GM06990 (cell line): Measurements from ENCODE around the gene CBX1.

ENCODE experiments used
- DNase-seq: peaks from one replicate; pipeline ENCODE4 v3.0.0-alpha.2; 2011; ENCODE audit not compliant: insufficient read length; ENCODE audit errors: extremely low read depth
- H3K27me3 ChIP-seq: replicated peaks from 2 replicates; pipeline ENCODE4 v1.6.0; 2011; ENCODE audit warnings: low read length; ENCODE audit not compliant: control insufficient read depth, insufficient read depth
- H3K36me3 ChIP-seq: 2 replicates; pipeline ENCODE4 v1.5.1; 2011; ENCODE audit warnings: low read length; ENCODE audit not compliant: control insufficient read depth, insufficient read depth
- H3K4me3 ChIP-seq: replicated peaks from 2 replicates; pipeline ENCODE4 v1.5.1; 2011; ENCODE audit warnings: low read depth, mild to moderate bottlenecking, control low read depth, low read length
- TF ChIP-seq, protein P1 (sequence below): IDR thresholded peaks from 2 replicates; pipeline ENCODE4 v1.5.1; 2011; ENCODE audit warnings: low read length, control low read depth, mild to moderate bottlenecking, inconsistent platforms; ENCODE audit not compliant: insufficient read depth, poor library complexity, severe bottlenecking

The CBX1 gene

DNA sequence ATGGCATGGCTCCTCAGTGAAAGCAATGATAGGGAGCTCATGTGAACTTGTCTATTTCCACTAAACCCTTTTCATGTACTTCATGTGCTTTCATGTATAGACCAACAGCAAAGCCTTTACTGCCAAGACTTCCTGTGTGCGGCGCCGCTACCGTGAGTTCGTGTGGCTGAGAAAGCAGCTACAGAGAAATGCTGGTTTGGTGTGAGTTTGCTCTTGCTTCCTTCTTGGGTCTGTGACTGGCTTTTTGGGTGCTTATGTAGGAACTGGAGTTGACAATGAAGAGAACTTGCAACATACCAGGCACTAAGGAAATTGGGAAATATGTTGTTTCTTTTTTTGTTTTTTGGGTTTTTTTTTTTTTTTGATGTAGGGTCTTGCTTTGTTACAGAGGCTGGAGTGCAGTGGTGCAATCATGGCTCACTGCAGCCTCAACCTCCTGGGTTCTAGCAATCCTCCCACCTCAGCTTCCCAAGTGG, 12.0 kb upstream of the CBX1 start:
- DNase-seq = peak; percentile 57
- TF ChIP-seq, protein P1, sequence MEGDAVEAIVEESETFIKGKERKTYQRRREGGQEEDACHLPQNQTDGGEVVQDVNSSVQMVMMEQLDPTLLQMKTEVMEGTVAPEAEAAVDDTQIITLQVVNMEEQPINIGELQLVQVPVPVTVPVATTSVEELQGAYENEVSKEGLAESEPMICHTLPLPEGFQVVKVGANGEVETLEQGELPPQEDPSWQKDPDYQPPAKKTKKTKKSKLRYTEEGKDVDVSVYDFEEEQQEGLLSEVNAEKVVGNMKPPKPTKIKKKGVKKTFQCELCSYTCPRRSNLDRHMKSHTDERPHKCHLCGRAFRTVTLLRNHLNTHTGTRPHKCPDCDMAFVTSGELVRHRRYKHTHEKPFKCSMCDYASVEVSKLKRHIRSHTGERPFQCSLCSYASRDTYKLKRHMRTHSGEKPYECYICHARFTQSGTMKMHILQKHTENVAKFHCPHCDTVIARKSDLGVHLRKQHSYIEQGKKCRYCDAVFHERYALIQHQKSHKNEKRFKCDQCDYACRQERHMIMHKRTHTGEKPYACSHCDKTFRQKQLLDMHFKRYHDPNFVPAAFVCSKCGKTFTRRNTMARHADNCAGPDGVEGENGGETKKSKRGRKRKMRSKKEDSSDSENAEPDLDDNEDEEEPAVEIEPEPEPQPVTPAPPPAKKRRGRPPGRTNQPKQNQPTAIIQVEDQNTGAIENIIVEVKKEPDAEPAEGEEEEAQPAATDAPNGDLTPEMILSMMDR = no peak

GRCh38 chr17:48111937-48112241, 10.6 kb upstream of the CBX1 start:
- TF ChIP-seq, protein P1 = no peak
- peaks cover 8% of the 10 kb centered on the region for H3K36me3 ChIP-seq
- peak overlapping the region; percentile 66 for H3K4me3 ChIP-seq
- no peak for DNase-seq
- no peaks in the 10 kb centered on the region for H3K27me3 ChIP-seq

More for the DNA sequence above, 12.0 kb upstream of the CBX1 start:
- H3K4me3 ChIP-seq = peak overlapping the region; percentile 66
- H3K36me3 ChIP-seq = peaks cover 8% of the 10 kb centered on the region
- H3K27me3 ChIP-seq = no peaks in the 10 kb centered on the region

DNA sequence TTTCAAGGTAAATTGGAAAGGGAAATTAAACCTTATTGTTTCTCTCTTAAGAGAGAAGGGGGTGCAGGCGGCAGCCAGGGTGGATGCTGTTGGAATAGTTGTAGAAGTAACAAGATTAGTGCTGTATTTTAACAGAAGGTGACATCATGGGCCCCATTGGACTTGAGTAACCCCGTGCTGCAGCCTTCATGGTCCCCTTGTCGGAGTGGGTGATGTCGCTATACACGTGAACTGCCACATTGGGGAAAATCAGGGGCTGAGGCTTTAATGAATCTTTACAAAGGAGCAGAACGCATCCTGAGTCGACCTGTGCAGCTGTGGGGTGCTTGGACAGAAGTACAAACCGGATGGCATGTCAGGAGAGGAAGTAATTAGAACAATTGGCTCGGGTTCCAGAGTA, 9.5 kb upstream of the CBX1 start:
- TF ChIP-seq, protein P1 = no peak
- H3K36me3 ChIP-seq = peaks cover 2% of the 10 kb centered on the region; the same call in 1 of the 2 replicates
- peak overlapping the region; percentile 24 for H3K4me3 ChIP-seq
- peak; percentile 45 for DNase-seq
- no peaks in the 10 kb centered on the region for H3K27me3 ChIP-seq

DNA sequence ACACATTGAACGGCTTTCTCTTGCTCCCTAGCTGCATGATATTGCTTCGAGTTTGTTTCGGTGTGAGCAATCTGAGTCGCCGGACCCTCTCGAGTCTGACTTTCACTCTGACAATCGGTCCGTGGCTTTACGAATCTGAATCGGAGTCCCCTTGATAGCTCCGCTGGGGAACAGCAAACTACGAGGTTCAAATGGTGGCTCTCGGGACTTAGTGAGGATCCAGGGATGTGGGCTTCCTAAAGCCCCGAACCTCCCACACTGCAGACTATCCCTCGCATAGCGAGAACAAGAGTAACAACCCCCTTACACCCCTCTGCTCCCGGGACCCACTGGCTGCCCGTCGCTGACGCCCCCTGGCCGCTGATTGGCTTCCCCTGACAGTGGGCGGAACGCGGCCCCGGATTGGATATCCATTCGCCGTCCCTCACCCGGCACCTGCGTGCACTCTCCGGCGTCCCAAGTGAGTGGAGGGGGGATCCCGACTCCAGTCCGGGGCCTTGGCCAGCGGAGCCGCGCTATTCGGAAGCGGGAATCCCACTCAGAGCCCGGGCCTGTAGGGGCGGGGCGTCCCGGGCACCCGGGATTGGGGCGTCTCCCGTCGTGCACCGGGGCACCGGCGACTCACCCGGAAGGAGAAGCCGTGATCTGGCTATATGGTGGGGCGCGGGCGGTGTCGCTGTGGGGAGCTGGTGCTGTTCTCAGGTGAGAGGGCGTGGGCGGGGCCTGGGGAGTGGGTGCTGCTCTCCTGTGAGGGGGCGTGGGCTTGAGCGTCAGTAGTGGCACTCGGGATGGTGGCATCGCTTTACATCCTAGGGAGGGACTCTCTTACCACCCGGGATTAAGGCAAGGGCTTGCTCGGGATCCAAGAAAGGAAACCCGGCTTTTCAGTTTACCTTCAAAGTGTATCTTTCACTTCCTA, 6.1 kb upstream of the CBX1 start, which contains the start of gene SNX11:
TSS of gene SNX11 (plus strand) at position 630 of the 919 bp plus-strand sequence. CDS start 4,278 bp downstream, outside the sequence.
- H3K27me3 ChIP-seq = no peaks in the 10 kb centered on the region
- TF ChIP-seq, protein P1 = peak; percentile 19
- peak; percentile 93 for DNase-seq
- H3K36me3 ChIP-seq = no peaks in the 10 kb centered on the region
- H3K4me3 ChIP-seq = peak within 1 kb of the TSS; percentile 65

GRCh38 chr17:48106802-48107136, 5.5 kb upstream of the CBX1 start:
- Histone ChIP-seq H3K27me3 (no peaks in the 10 kb centered on the region), H3K4me3 (peak overlapping the region; percentile 65), H3K36me3 (no peaks in the 10 kb centered on the region)
- TF ChIP-seq, protein P1 = no peak
- DNase-seq = no peak
